Activated B cell treated with CpG ODN at 0.5 μM for 24 hours (primary cell): ENCODE results near the gene ABI2. TPM values are rescaled to one million over a fixed set of nuclear protein-coding genes. Genes with fewer than 3 reads are reported as not detected.

Experiments used
- ATAC-seq: fragments of 200-7000 bp; cut with Tn5 transposase; one replicate; pipeline ENCODE4 v1.10.0; 2021; ENCODE audit warnings: low read depth, mild to moderate bottlenecking, moderate library complexity
- CTCF ChIA-PET: fragments of 350-600 bp; sonication (Branson Sonifier 250); formaldehyde crosslinking; loops from one replicate; lab custom pipeline; 2021; ENCODE audit warnings: antibody characterized with exemption; lab: Charles Lee
- POLR2A ChIA-PET: fragments of 350-600 bp; sonication (Branson Sonifier 250); formaldehyde crosslinking; loops from one replicate; lab custom pipeline; 2021; ENCODE audit warnings: antibody characterized with exemption; lab: Charles Lee
- DNase-seq: peaks from one replicate; pipeline ENCODE4 v3.0.0; 2022
- H3K27ac Mint-ChIP-seq: one replicate; pipeline ENCODE4 v1.8.0; 2020; ENCODE audit warnings: mixed read lengths
- H3K27me3 Mint-ChIP-seq: one replicate; pipeline ENCODE4 v1.8.0; 2021; ENCODE audit warnings: mixed read lengths
- H3K36me3 Mint-ChIP-seq: one replicate; pipeline ENCODE4 v1.8.0; 2021; ENCODE audit warnings: low read depth, mixed read lengths
- H3K4me1 Mint-ChIP-seq: one replicate; pipeline ENCODE4 v1.8.0; 2021; ENCODE audit warnings: mixed read lengths
- H3K4me3 Mint-ChIP-seq: one replicate; pipeline ENCODE4 v1.8.0; 2020; ENCODE audit warnings: mild to moderate bottlenecking, mixed read lengths
- H3K9me3 Mint-ChIP-seq: one replicate; pipeline ENCODE4 v1.8.0; 2020; ENCODE audit warnings: mixed read lengths
- intact Hi-C: fragments of 100-400 bp; cut with micrococcal nuclease; formaldehyde crosslinking; loops from one replicate; pipeline ENCODE4 v1.15.1; 2024
- total RNA-seq: library from RNA; stranded (reverse); gene quantifications from 2 replicates; pipeline ENCODE4 v1.2.3, GENCODE V29; 2022
- TF ChIP-seq, protein P1 (sequence below): fragments of 200-600 bp; IDR thresholded peaks from one replicate; pipeline ENCODE4 v1.8.0; 2022; ENCODE audit warnings: antibody characterized with exemption, mild to moderate bottlenecking

The ABI2 gene
- total RNA-seq, 1 donor from 2014 or later: 17.3 TPM

DNA sequence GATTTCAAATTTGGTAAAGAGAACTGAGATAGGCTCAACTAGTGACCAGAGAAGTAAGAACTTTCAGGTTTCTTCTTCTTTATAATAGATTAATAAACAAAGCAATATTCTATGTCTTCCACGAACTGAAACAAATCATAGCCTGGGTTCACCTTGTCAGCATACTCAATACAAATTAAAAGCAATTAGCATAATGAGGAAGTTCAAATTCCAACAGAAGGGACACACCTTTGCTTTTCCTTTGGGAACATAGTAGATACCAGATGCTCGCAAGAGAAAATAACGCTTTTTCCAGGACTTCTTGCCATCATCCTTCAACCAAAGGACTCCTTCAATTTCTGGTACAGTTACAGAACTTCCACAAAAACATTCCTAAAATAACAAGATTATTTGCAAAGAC is 127.0 kb downstream of the ABI2 start:
- DNase-seq (no peak), ATAC-seq (no peak)
- H3K4me3 Mint-ChIP-seq: no peak overlapping the region
- ChIA-PET CTCF (interaction anchor here (1.2 kb wide), 2 partner anchors 11 to 885 kb away, joined by 3 to 4 read pairs; no protein-coding TSS in a partner anchor), POLR2A (interaction anchor here (0.5 kb wide), 1 partner anchor 36 kb away, joined by 3 read pairs; no protein-coding TSS in a partner anchor)
- H3K9me3 Mint-ChIP-seq: no peaks in the 10 kb centered on the region
- H3K4me1 Mint-ChIP-seq: no peaks in the 10 kb centered on the region
- no peak overlapping the region for H3K27ac Mint-ChIP-seq
- H3K27me3 Mint-ChIP-seq: peaks cover 4% of the 10 kb centered on the region
- TF ChIP-seq, protein P1, sequence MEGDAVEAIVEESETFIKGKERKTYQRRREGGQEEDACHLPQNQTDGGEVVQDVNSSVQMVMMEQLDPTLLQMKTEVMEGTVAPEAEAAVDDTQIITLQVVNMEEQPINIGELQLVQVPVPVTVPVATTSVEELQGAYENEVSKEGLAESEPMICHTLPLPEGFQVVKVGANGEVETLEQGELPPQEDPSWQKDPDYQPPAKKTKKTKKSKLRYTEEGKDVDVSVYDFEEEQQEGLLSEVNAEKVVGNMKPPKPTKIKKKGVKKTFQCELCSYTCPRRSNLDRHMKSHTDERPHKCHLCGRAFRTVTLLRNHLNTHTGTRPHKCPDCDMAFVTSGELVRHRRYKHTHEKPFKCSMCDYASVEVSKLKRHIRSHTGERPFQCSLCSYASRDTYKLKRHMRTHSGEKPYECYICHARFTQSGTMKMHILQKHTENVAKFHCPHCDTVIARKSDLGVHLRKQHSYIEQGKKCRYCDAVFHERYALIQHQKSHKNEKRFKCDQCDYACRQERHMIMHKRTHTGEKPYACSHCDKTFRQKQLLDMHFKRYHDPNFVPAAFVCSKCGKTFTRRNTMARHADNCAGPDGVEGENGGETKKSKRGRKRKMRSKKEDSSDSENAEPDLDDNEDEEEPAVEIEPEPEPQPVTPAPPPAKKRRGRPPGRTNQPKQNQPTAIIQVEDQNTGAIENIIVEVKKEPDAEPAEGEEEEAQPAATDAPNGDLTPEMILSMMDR: no peak
- no peaks in the 10 kb centered on the region for H3K36me3 Mint-ChIP-seq
- intact Hi-C loops: no loop called here

DNA sequence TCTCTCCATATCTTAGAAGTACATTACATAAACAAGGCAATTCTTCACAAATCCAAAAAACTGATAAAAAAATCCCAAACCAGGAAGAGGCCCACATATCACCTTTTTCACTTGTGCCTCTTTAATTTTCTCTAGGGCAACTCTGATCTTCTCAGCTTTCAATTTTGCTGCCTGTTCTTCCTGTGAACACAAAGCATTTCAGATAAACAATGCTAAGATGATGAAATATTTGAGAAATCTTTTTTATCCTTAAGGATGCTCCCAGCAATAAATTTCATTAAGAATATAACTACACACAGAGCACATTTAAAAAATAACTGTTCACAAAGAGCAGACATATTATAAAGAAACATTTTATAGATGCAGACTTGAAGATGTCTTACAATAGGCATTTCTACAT is 133.6 kb downstream of the ABI2 start:
- no peaks in the 10 kb centered on the region for H3K4me1 Mint-ChIP-seq
- ChIA-PET POLR2A (no interaction called here), CTCF (no interaction called here)
- ATAC-seq (no peak), DNase-seq (no peak)
- no peak overlapping the region for H3K4me3 Mint-ChIP-seq
- intact Hi-C loops: no loop called here
- no peak overlapping the region for H3K27ac Mint-ChIP-seq
- no peaks in the 10 kb centered on the region for H3K9me3 Mint-ChIP-seq
- TF ChIP-seq, protein P1: no peak
- peaks cover 9% of the 10 kb centered on the region for H3K27me3 Mint-ChIP-seq
- no peaks in the 10 kb centered on the region for H3K36me3 Mint-ChIP-seq

DNA sequence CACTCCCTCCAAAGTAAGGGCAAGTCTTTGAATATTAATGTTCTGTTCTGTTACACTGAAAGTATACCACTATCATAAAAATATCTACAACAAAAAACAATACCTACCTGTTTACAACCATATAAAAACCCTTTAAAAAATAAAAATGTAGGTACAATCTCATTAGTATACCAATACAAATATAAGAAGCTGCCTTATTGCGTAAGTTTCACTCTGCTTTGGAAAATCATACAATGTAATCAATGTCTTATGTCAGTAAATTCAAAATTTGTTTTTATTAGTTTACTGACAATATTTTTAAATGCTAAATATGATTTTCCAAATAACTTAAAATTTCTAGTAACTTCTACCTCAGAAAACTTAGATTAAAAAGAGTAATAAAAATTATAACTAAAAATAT is 134.1 kb downstream of the ABI2 start:
- peaks cover 9% of the 10 kb centered on the region for H3K27me3 Mint-ChIP-seq
- H3K36me3 Mint-ChIP-seq: no peaks in the 10 kb centered on the region
- no peak overlapping the region for H3K27ac Mint-ChIP-seq
- intact Hi-C loops: no loop called here
- ChIA-PET CTCF (no interaction called here), POLR2A (no interaction called here)
- DNase-seq (no peak), ATAC-seq (no peak)
- no peak overlapping the region for H3K4me3 Mint-ChIP-seq
- TF ChIP-seq, protein P1: no peak
- H3K4me1 Mint-ChIP-seq: no peaks in the 10 kb centered on the region
- H3K9me3 Mint-ChIP-seq: no peaks in the 10 kb centered on the region

DNA sequence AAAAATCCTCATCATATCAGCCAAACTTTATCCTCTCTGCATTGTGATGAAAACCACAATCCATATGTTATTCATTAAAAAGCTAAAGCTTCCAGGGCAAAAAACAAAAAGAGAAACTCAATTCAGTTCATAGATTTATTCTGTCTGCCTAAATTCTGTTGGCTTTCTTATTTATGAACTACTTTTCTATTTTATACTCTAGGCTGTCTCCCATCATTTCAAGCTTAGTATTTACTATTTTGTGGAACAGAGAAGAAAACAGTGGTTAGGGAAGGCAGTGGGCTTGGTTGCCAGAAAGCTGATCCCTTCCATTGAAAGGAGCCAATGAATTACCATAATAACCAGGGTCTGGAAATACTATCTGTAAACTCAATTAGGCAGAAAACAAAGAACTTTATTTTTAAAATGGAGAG is 135.1 kb downstream of the ABI2 start:
- H3K27me3 Mint-ChIP-seq: peaks cover 9% of the 10 kb centered on the region
- ChIA-PET CTCF (no interaction called here), POLR2A (interaction anchor here (0.6 to 0.7 kb wide), 2 partner anchors 9 to 47 kb away, joined by 3 to 11 read pairs; no protein-coding TSS in a partner anchor)
- no peaks in the 10 kb centered on the region for H3K36me3 Mint-ChIP-seq
- no peak overlapping the region for H3K4me3 Mint-ChIP-seq
- no peaks in the 10 kb centered on the region for H3K4me1 Mint-ChIP-seq
- no peak overlapping the region for H3K27ac Mint-ChIP-seq
- intact Hi-C loops: no loop called here
- no peak for ATAC-seq
- no peaks in the 10 kb centered on the region for H3K9me3 Mint-ChIP-seq
- TF ChIP-seq, protein P1: no peak
- DNase-seq: no peak

DNA sequence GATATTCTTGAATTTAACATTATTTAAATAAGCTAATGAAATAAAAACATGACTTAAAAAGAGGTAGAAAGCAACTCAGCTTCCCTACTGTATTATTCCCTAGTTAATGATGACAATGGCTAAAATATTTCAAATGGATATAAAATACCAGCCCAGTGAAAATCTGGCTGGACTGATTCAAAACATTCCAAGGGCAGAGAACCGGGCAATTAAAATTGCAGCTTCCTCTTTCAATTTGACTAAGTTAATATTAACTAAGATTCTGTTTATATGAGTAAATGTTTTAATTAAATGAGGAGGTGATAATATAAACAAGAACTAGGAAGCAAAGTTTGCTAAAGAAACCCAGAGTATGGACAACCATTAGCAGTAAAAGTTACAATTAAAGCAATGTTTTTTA is 141.4 kb downstream of the ABI2 start:
- no peak for DNase-seq
- peaks cover 1% of the 10 kb centered on the region for H3K27me3 Mint-ChIP-seq
- TF ChIP-seq, protein P1: no peak
- POLR2A ChIA-PET: no interaction called here
- intact Hi-C loops: no loop called here
- no peaks in the 10 kb centered on the region for H3K4me1 Mint-ChIP-seq
- H3K27ac Mint-ChIP-seq: no peak overlapping the region
- H3K9me3 Mint-ChIP-seq: no peaks in the 10 kb centered on the region
- no peak for ATAC-seq
- no peaks in the 10 kb centered on the region for H3K36me3 Mint-ChIP-seq
- H3K4me3 Mint-ChIP-seq: no peak overlapping the region
- CTCF ChIA-PET: no interaction called here
